ENCODE measurements around the gene TOGARAM1. TPM values are rescaled to one million over a fixed set of nuclear protein-coding genes. Genes with fewer than 3 reads are reported as not detected.

TOGARAM1 gene
- total RNA-seq, 1 donor from 2014 or later, result 4.6 TPM

GRCh38 chr14:45051180-45051579, 89.2 kb downstream of the TOGARAM1 start:
- TF ChIP-seq CTCF (conservative IDR thresholded peaks at IDR 0.05; ENCODE audit: low read depth, low read length), result no peak
- DNase-seq (ENCODE audit: low read depth), result no peak
- no peak overlapping the region for H3K4me3 ChIP-seq (ENCODE audit: low read depth, low read length)

GRCh38 chr14:45051896-45052295, 89.9 kb downstream of the TOGARAM1 start:
- no peak for DNase-seq (ENCODE audit: low read depth)
- H3K4me3 ChIP-seq (ENCODE audit: low read depth, low read length), result no peak overlapping the region
- no peak for TF ChIP-seq CTCF (conservative IDR thresholded peaks at IDR 0.05; ENCODE audit: low read depth, low read length)

GRCh38 chr14:45057349-45057748, 95.4 kb downstream of the TOGARAM1 start:
- no peak for TF ChIP-seq CTCF (conservative IDR thresholded peaks at IDR 0.05; ENCODE audit: low read depth, low read length)
- no peak overlapping the region for H3K4me3 ChIP-seq (ENCODE audit: low read depth, low read length)
- no peak for DNase-seq (ENCODE audit: low read depth)

GRCh38 chr14:45057881-45058364, 95.9 kb downstream of the TOGARAM1 start:
- H3K4me3 ChIP-seq (ENCODE audit: low read depth, low read length), result no peak overlapping the region
- DNase-seq (ENCODE audit: low read depth), result no peak
- no peak for TF ChIP-seq CTCF (conservative IDR thresholded peaks at IDR 0.05; ENCODE audit: low read depth, low read length)

GRCh38 chr14:45060551-45060950, 98.6 kb downstream of the TOGARAM1 start:
- DNase-seq (ENCODE audit: low read depth), result no peak
- H3K4me3 ChIP-seq (ENCODE audit: low read depth, low read length), result no peak overlapping the region
- no peak for TF ChIP-seq CTCF (conservative IDR thresholded peaks at IDR 0.05; ENCODE audit: low read depth, low read length)

- H3K4me3 ChIP-seq (ENCODE audit: low read depth, low read length), result no peak overlapping the region
- DNase-seq (ENCODE audit: low read depth), result no peak
- TF ChIP-seq CTCF (conservative IDR thresholded peaks at IDR 0.05; ENCODE audit: low read depth, low read length), result no peak
Observed at GRCh38 chr14:45065540-45065939, 103.5 kb downstream of the TOGARAM1 start.

- no peak for DNase-seq (ENCODE audit: low read depth)
- H3K4me3 ChIP-seq (ENCODE audit: low read depth, low read length), result no peak overlapping the region
- no peak for TF ChIP-seq CTCF (conservative IDR thresholded peaks at IDR 0.05; ENCODE audit: low read depth, low read length)
Observed at GRCh38 chr14:45065956-45066355, 104.0 kb downstream of the TOGARAM1 start.
